Fibroblast of mammary gland (primary cell): ENCODE measurements around the gene ZNF555.

ENCODE experiments used
- DNase-seq: peaks from one replicate; pipeline ENCODE4 v3.0.0-alpha.2; 2010; ENCODE audit warnings: low read depth
- H3K4me3 ChIP-seq: 2 replicates; pipeline ENCODE4 v1.5.1; 2011; ENCODE audit warnings: low read depth, mild to moderate bottlenecking, low read length, moderate library complexity; ENCODE audit not compliant: control insufficient read depth
- CTCF ChIP-seq: conservative IDR thresholded peaks from 2 replicates; pipeline ENCODE4 v1.5.1; 2011; ENCODE audit warnings: low read depth, low read length, inconsistent platforms; ENCODE audit not compliant: control insufficient read depth, insufficient read depth

Gene ZNF555

GRCh38 chr19:2807379-2808128, 33.7 kb upstream of the ZNF555 start:
- no peak overlapping the region for H3K4me3 ChIP-seq
- DNase-seq = no peak
- no peak for TF ChIP-seq CTCF

- DNase-seq = no peak
- TF ChIP-seq CTCF = no peak
- H3K4me3 ChIP-seq = no peak overlapping the region
Measured at GRCh38 chr19:2808129-2808941, 32.9 kb upstream of the ZNF555 start.

- H3K4me3 ChIP-seq = no peak overlapping the region
- TF ChIP-seq CTCF = no peak
- DNase-seq = no peak
Measured at GRCh38 chr19:2809387-2810140, 31.7 kb upstream of the ZNF555 start.

- DNase-seq = no peak
- no peak for TF ChIP-seq CTCF
- no peak overlapping the region for H3K4me3 ChIP-seq
Measured at GRCh38 chr19:2810141-2811091, 30.9 kb upstream of the ZNF555 start.

GRCh38 chr19:2811221-2811722, 30.0 kb upstream of the ZNF555 start:
- no peak for TF ChIP-seq CTCF
- no peak overlapping the region for H3K4me3 ChIP-seq
- DNase-seq = no peak

- DNase-seq = no peak
- no peak overlapping the region for H3K4me3 ChIP-seq
- TF ChIP-seq CTCF = no peak
Measured at GRCh38 chr19:2811735-2812413, 29.4 kb upstream of the ZNF555 start.
